ENCODE results near the gene LRRC4C. TPM values are rescaled to one million over a fixed set of nuclear protein-coding genes. Genes with fewer than 3 reads are reported as not detected.

Gene LRRC4C
- total RNA-seq, 1 donor from 2014 or later, result not detected

DNA sequence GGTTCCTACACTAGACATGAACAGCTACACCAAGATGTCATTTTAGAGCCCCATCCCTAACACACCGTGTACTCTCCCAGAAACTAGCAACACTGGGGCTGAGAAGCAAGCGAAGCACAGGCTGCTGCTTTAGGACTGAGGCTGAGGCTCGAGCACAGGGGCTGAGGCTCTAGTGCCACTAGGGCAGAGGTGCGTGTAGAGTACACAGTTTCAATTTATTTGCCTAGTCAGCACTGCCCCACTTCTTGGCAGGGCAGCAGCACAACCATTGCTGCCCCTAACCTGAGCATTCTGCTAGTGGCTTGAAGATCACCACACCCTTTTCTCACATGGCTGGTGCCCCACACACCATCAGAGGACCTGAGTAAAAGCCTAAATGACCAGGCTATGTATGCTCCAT lies 713.2 kb downstream of the LRRC4C start:
- no peak for DNase-seq (ENCODE audit: extremely low read depth, low read depth, low spot score)

DNA sequence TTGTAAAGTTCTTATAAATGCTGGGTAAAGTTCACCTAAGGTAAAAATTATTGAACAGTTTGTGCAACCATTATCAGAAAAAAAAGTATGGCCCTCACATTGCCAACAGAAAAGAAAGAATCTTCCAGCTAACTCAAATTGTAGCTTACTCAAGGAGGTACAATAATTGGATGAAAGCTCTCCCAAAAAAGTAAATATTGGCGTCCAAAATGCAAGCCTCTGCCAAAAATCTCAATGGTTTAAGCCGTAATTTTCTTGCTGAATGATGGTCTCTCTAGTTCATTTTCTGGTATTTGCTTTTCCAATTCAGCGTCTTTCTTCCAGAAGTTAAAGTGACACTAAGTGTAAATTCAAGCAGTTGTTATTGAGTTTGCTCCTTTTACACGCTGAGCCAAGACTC lies 727.3 kb downstream of the LRRC4C start:
- no peak for DNase-seq (ENCODE audit: extremely low read depth, low read depth, low spot score)

DNA sequence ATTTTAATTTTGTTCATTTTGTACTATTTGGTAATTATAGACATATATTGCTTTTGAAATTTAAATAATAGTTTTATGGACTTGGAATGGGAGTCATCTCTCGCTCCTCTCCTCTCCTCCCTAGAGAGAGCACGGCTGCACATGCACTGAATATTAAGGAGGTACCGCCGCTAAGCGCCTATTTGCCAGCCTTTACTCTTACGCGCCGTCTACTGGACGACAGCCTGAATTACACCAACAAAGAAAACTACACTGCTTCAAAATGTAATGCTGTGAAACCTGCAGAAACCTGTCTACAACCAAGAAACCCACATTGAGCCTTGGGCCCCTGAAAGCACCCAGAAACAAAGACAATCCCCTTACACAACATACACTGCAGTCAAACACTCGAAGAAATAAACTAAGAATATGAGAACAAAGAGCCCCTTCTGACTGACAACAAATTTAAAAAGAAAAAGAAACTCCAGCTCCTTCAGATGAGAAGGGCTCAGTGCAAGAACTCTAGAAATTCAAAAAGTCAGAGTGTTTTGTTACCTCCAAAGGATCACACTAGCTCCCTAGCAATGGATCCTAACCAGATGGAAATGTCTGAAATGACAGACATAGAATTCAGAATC lies 737.2 kb downstream of the LRRC4C start:
- no peak for DNase-seq (ENCODE audit: extremely low read depth, low read depth, low spot score)

DNA sequence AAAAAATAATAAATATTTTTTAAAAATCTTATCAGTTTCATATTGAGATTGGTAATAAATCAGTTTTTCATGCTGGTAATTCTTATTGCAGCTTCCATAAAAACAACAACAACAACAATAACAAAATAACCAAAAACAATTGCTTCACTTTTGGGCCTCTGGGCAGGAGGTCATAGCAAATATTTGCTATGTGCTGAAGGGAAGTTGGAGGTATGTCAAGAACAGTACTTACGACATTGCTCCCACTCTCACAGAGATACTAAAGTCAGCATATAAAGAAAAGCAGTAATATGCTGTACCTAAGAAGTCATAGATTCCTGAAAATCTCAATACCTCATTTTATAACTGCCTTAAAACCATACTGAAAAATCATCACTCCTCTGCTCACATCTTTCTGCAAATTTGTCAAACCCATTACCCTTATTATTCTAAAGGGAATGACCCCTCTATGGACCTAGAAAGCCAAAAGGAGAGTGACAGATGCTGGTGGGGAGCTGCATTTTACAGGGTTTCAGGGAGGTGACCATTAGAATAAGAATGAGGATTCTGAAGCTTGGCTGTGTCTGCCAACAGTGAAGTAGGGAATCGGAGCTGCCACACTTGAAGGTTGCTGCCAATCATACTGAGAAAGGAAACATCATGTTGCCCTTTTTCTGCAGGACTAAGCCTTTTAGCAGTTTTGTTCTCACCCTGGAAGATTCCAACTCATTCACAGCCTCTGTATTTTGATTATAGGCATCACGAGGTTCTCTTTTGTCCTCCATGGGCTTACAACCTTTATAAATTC lies 742.9 kb downstream of the LRRC4C start:
- no peak for DNase-seq (ENCODE audit: extremely low read depth, low read depth, low spot score)

DNA sequence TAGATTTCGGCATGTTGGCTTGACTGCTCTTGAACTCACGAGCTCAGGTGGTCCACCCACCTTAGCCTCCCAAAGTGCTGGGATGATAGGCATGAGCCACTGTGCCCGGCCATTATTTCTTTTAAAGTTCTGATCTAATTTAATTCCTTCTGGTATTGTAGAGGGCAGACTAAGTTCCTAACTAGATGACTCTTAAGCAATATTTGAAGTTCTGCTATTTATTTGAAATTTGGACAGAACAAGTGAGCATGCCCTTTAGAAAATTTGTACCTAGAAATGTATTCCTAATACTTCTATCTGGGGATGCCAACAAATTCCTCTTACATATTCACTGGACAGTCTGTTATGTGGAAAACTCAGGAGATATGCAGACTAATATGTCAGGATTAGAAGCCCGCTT lies 746.4 kb downstream of the LRRC4C start:
- no peak for DNase-seq (ENCODE audit: extremely low read depth, low read depth, low spot score)

DNA sequence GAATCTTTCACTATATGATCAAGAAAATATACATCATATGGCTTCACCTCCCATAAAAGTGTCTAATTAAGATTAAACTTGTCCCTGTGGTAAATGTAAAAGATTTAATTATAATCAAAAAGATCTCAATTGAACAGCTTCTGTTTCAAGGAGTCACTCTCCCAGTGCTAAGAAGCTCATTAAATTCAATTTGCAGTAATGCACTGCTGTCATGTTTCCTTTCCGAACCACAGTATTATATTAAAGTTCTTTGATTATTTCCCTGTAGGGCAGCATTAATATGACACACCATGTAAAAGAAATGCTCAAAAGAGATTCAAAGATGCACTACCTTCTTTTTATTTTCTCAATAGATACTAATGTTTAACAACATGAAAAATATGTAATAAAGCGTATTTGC lies 758.4 kb downstream of the LRRC4C start:
- no peak for DNase-seq (ENCODE audit: extremely low read depth, low read depth, low spot score)

DNA sequence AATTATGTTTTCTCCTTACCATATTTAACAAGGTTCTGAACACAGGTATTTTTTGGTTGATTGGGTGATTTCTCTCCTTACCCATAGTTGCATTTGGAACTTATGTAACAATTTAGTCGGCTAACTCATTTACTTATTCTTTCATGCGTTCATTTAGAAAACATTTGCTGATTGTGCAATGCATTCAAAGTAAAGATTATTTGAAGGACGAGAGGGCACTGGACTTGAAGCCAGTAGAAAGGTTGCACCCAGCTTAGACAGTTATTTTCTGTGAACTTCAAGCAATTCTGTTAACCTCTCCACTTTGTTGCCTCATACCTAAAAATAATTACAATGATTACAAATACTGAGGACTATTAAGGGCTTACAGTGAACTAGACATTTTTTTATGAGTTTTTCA lies 769.6 kb downstream of the LRRC4C start:
- no peak for DNase-seq (ENCODE audit: extremely low read depth, low read depth, low spot score)

DNA sequence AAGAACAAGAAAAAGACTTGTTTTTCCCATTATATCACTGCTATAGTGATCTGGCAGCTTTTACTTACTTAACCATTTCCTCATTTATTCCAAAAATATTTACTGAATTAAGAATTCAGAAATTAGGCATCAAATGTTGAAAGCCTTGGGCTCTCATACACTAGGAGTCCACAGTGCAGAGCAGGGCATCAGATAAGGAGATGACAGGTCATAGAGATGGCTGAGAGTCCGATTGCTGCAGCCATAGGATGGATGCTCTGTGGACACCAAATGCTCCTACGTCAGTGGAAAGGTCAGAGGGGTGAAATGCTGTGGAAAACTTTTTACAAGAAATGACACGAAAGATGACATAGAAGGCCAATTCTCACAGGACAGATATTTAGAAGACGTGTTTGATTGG lies 771.1 kb downstream of the LRRC4C start:
- DNase-seq (ENCODE audit: extremely low read depth, low read depth, low spot score), result no peak

DNA sequence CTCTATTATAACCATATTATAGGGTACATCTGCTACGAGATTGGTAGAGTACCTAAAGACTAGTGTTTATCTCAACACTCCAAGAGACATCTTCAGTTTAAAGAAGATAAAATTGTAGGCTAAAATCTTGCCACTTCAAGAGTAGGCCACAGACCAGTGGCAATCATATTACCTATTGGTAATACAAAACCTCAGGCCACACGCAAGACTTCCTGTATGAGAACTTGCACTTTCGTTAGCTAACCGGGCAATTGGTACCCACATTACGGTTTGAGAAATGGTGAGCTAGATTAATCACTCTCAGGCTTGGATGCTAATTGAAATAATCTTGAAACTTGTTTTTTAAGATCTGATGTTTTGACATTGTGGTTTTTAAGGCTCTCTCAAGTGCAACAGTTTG lies 772.7 kb downstream of the LRRC4C start:
- DNase-seq (ENCODE audit: extremely low read depth, low read depth, low spot score), result no peak

DNA sequence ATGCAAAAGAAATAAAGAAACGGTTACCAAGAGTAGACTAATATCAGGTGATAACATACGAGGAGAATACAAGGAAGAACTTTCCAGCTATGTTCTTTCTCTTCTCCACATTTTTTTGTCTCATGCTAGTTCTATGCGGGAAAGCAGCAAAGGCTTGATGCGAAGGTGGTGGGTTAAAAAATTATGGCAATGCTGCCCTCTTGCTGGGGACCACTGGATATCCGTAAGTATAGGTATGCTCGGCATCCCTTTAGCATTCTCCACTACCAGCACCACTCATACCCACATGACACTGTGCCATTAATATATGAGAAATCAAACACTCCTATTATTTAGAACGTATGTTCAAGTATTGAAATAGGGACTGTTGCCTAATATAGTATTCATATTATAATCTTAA lies 776.4 kb downstream of the LRRC4C start:
- DNase-seq (ENCODE audit: extremely low read depth, low read depth, low spot score), result no peak

DNA sequence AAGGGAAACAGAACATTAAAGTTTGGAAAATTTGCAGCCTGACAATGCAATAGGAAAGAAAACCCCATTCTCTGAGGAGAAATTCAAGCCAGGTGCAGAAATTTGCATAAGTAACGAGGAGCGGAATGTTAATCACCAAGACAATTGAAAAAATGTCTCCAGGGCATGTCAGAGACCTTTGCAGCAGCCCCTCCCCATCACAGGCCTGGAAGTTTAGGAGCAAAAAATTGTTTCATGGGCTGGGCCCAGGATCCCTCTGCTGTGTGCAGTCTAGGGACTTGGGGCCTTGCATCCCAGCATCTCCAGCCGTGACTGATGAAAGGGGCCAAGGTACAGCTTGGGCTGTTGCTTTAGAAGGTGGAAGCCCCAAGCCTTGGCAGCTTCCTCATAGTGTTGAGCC lies 780.2 kb downstream of the LRRC4C start:
- no peak for DNase-seq (ENCODE audit: extremely low read depth, low read depth, low spot score)

DNA sequence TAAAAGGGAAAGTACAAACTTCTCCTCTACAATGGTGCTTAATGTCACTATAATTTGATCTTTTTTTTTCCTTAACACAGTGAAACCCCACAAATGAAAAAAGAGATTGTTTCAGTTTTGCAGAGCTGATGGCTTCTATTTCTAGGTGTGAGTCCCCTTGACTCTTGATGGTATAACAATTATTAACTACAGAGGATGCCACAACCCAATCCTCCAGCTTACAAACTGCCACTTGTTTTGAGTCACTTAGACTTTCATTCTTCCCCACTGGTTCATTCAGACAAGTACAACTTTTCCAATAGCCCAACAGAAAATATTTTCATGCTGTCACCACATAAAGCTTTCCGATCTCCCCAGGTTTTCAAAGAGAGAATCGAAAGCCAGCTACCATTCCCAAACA lies 812.2 kb downstream of the LRRC4C start:
- no peak for DNase-seq (ENCODE audit: extremely low read depth, low read depth, low spot score)

DNA sequence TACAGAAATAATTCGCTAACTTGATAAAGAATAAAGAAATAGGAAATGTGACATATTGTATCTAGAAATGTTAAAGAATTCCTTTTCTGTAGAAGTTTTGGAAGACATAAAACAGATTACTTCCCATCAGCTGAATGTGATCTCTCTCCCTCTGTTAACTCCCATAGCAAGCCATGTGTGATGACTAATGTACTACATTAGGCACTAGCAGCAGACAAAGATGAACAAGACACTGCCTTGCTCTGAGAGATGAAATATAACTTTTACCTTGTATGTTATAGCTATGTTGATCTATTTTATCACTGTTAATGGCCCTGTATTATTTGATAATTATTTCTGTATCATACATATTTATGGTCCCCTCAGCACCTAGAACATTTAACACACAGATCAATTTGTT lies 817.2 kb downstream of the LRRC4C start:
- DNase-seq (ENCODE audit: extremely low read depth, low read depth, low spot score), result no peak

DNA sequence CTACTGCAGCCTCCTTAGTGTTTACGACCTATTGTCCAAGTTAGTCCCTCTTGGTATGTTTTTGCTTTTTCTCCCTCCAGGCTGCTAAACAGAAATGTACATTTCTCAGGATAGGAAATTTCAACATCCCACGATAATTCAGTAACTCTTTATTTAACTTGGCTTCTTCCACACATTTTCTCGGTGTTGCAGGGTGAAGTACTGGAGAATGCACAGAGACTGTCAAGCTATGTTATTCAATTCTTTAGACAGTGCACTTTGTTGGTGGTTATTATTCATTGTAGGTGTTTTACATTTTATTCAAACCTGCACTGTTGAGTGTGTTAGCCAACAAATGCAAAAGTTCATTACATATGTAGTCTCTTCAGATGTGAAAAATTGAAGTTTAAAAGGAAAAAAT lies 839.8 kb downstream of the LRRC4C start:
- no peak for DNase-seq (ENCODE audit: extremely low read depth, low read depth, low spot score)

DNA sequence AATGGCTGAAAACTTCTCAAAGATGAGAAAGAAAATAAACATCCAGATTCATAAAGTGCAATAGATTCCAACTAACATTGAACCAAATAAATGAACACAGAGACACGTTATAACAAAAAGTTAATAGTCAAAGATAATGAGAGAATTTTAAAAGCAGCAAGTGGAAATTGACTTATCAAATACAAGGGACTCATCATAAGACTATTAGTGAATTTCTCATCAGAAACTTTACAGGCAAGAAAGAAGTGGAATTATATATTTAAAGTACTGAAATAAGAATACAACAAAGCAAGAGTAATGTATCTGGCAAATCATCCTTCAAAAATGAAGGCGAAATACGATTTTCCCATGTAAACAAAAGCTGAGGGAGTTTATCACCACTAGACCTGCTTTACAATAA lies 852.7 kb downstream of the LRRC4C start:
- no peak for DNase-seq (ENCODE audit: extremely low read depth, low read depth, low spot score)

DNA sequence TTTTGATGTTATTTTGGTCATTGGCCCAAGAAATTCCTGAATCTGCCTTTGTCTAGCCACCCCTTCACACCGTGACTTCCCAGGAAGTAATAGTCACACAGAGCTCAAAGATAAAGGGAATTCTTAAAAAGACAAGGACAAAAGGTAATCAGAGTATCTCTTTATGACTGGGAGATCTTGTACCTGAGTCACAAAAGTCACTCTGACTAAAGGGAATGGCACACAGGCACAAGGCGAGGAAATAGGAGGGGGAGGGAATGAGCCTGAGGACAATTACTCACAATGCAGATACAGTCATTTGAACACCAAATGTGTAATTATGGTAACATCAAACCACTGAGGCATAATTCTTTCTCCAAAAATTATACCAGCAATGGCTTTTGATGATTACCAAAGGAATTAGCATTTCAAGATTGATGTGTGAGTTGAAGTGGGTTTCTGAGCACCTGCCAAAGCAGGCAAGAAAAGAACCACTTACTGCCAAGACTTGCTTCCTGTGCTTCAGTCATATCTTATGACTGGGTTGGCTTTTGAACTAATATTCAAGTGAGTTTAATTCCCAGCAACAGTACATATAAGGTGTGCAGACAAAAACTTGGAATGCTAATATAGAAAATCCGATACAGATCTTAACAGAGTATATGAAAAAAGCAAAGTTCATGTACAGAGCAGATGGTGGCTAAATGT lies 856.4 kb downstream of the LRRC4C start:
- no peak for DNase-seq (ENCODE audit: extremely low read depth, low read depth, low spot score)

DNA sequence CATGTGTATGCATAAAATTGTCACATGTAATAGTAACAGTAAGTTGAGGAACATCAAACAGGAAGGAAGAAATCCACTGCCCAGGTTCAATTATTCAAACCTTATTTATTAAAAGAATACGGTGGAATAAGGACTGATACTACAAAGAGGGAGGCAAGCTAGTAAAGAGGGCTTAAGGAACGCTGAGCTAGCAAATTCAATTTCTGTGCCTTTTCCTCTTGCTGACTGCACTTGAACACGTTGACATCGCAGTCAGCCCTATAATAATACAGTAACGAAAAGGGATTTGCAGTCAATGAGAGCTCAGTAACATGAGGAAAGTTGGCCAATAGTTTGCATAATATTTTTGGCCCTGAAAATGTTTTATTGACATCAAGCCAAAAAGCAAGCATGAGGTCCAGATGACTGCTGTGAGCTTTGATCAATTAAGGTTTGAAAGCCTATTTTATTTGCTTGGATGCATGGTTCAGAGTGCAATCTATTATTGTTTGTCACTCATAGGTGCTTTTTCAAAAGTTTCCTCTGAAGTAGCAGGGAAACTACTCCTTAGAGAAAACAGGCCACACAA lies 861.8 kb downstream of the LRRC4C start:
- no peak for DNase-seq (ENCODE audit: extremely low read depth, low read depth, low spot score)

DNA sequence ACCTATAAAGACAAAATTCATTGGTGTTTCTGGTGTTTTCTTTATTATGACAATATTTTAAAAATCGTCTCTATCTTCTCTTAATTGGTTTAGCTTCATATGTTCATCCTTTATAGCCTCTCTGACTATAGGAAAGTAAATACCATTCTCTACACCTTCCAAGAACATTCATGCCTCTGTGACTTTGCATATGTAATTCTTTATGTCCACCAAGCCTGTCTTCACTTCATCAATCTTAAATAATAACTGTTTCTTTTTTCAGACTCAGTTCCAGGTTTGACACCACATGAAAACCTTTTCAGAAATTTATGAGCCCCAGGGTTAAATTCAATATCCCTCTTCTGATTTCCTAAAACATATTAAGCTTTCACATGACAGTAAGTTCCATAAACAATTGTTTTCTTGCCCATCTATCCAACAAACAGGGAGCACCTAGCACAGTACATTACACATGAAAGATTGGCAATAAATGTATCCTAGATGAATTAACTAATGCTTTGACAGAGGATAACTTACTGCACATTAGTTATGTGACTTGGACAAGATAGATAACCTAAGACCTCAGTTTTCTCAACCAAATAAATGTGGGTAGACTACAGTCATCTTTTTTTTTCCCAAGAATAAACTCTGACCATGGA lies 886.1 kb downstream of the LRRC4C start:
- DNase-seq (ENCODE audit: extremely low read depth, low read depth, low spot score), result no peak

DNA sequence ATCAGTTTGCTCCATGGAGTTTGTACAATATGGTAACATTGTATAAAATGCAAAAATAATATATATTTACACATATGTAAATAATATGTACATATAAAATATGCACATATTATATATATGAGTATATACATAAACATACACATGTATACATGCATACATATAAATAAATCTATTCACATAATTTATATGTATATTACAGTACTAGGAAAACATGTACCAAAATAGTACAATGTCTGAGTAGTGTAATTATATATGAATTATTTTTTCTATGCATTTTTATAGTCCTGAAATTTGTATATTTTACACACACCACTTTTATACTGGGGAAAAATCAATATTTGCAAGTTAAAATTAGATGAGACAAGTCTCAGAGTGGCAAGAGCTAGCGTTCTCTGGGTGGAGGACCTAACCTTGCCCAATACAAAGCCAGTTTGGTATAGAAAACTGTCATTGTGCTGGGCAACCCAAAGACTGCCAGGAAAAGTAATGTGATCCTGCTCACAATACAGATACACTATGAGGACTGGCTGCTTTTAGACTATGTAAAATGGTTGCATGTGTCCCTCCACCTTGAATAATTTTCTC lies 889.4 kb downstream of the LRRC4C start:
- no peak for DNase-seq (ENCODE audit: extremely low read depth, low read depth, low spot score)

DNA sequence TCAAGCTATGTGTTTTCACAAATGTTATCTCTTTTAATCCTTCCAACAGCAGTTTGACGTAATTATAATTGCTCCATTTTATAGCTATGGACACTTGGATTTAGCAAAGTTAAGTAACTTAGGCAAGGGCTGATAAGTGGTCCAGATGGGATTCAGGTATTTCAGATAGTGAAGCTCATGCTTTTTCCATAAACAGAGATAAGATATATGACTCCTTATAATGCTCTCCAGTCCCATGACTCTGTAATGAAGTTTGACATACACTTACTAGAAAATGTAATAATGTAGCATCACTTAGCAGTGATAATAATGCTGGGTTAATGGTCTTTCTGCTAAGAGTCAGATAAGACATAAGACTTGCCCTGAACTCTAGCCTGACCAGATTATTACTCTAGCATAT lies 892.1 kb downstream of the LRRC4C start:
- no peak for DNase-seq (ENCODE audit: extremely low read depth, low read depth, low spot score)

DNA sequence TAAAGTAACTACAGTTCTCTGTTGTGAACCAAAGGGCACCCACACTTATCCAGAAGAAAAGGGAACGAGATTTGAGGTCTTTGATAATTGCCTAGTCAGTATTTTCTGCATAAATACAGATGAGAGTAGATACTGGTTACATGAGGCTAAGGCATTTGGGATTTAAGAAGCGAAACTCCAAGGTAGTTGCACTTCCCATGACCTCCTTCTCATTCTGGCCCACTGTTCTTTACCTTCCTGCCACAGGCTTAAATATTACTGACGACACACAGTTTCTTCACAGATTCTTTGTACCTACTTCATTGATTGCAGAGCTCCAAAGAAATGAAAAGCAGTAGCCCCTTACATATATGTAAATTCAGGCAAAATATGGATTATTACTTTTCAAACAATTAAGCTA lies 915.3 kb downstream of the LRRC4C start:
- DNase-seq (ENCODE audit: extremely low read depth, low read depth, low spot score), result no peak

Data from glomerular endothelial cell (primary cell).